ENCODE measurements around the gene HOXB13.
A peak's percentile ranks its signal among the peaks of the same experiment; 100 is the strongest.

HOXB13 gene

DNA sequence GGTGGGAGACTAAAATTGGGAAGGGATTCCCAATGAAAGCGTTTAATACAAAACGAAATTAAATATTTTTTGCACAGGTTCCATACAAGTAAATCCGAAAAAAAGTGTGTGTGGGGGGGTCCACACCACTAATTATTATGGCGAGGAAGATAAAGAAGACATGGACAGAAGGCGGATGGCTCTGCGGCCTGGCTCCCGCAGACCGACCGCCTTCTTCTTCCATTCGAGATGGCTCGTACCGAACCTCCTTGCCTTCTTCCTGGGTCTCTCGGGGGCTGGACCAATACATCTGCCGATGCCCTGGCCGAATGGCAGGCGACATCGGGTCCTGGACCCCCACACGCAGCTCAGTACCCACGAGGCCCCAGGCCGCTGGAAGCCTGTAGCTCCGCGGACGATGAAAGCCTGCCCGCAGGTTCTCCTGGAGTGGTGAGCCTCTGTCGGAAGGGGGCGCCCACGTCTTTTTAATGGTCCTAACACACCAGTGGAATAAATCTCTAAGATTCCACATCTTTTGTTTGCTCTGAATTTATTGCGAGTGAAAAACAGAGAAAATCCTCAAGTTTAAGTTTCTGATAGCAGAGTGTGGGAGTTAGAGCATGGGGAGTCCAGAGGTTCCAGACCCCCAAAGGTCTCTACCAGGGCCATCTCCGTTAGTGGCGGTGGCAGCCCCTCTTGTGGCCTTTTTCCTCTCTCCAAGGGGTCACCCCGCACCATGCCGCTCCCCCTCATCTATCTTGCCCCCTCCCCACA, 4.1 kb downstream of the HOXB13 start:
- H3K27ac ChIP-seq, result no peak overlapping the region
- TF ChIP-seq, protein P1, sequence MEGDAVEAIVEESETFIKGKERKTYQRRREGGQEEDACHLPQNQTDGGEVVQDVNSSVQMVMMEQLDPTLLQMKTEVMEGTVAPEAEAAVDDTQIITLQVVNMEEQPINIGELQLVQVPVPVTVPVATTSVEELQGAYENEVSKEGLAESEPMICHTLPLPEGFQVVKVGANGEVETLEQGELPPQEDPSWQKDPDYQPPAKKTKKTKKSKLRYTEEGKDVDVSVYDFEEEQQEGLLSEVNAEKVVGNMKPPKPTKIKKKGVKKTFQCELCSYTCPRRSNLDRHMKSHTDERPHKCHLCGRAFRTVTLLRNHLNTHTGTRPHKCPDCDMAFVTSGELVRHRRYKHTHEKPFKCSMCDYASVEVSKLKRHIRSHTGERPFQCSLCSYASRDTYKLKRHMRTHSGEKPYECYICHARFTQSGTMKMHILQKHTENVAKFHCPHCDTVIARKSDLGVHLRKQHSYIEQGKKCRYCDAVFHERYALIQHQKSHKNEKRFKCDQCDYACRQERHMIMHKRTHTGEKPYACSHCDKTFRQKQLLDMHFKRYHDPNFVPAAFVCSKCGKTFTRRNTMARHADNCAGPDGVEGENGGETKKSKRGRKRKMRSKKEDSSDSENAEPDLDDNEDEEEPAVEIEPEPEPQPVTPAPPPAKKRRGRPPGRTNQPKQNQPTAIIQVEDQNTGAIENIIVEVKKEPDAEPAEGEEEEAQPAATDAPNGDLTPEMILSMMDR (conservative IDR thresholded peaks at IDR 0.05; ENCODE audit: low read depth), result peak; percentile 87
- DNase-seq (ENCODE audit: low spot score), result peak; percentile 60
- POLR2A ChIA-PET (ENCODE audit: low non-redundant PET), result no interaction called here
- CTCF ChIA-PET, result interaction anchor here (0.6 to 3.1 kb wide), 19 partner anchors 11 to 526 kb away, joined by 3 to 36 read pairs (median 5); no protein-coding TSS in a partner anchor

DNA sequence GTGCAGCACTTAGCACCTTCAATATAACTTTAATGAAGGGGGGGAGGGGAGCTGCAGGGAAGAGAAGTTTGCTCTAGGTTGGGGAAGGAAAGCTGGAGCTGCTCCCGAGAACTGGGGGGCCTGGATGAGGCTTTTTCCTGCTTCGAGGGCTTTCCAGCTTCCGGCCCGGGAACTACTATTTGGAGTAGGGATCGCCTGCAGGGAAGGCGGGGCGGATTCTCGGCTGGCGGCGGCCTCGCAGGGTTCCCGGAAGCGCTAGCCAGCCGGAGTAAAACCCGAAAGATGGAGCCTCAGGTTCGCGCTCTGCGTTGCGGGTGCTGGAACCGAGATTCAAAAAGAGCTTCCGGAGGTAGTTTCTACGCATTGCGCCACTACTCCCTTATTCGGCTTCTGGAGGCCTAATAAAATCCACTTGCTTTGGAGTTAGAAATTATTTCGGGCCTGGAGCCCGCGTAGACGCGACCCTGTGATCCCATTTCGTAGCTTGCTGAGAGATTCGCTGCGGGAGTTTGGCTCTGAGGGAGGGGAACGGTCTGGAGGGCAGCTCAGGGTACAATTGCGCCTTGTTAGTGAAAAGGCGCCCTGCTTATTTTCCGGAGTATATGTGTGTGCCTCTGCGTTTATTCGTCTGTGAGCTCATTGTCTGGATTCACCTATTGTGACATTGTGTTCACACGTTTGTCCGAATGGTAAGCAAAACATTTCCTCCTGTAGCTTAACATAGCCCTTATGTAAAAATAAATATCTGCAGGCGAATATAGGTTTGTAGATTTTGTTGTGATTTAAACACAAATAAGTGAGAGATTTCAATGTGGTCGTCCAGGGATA, 4.9 kb downstream of the HOXB13 start:
- POLR2A ChIA-PET (ENCODE audit: low non-redundant PET), result no interaction called here
- TF ChIP-seq, protein P1 (conservative IDR thresholded peaks at IDR 0.05; ENCODE audit: low read depth), result no peak

DNA sequence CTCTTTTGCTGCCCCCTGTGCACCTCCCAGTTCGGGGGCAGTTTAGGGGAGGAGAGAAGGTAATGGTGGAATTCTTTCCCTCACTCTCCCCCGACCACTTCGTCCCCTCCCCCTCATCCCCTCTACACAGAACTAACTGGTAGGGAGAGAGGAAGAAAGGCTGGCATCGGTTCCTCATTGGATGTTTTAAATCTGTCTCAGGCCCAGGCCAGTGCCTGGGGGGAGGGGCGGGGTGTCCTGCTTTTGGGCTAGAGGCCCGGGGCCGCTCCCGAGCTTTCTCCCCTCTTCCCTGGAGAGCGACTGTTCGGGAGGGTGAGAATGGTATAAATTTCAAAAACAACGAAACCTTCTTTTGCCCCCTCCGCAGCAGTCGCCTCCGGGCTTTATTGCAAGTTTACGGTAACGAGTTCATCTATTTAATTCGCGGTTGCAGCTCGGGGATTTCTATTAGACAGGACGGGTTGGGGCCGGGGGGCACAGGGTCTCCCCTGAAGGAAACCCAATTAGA, 5.6 kb downstream of the HOXB13 start, which contains the start of gene PRAC2:
Gene PRAC2 (plus strand): TSS at position 271 of the 508 bp plus-strand sequence. CDS start 1,226 bp downstream, outside the sequence.
- CTCF ChIA-PET, result interaction anchor here (0.9 to 1.6 kb wide), 3 partner anchors 44 to 156 kb away, joined by 3 to 7 read pairs (median 4); no protein-coding TSS in a partner anchor
- no peak within 1 kb of the TSS for H3K27ac ChIP-seq
- TF ChIP-seq, protein P1 (conservative IDR thresholded peaks at IDR 0.05; ENCODE audit: low read depth), result no peak
- POLR2A ChIA-PET (ENCODE audit: low non-redundant PET), result no interaction called here
- no peak for DNase-seq (ENCODE audit: low spot score)

More for the DNA sequence above, 4.9 kb downstream of the HOXB13 start:
- DNase-seq (ENCODE audit: low spot score), result no peak
- H3K27ac ChIP-seq, result no peak overlapping the region
- CTCF ChIA-PET, result interaction anchor here (0.6 to 3.1 kb wide), 17 partner anchors 11 to 488 kb away, joined by 3 to 36 read pairs (median 5); no protein-coding TSS in a partner anchor

DNA sequence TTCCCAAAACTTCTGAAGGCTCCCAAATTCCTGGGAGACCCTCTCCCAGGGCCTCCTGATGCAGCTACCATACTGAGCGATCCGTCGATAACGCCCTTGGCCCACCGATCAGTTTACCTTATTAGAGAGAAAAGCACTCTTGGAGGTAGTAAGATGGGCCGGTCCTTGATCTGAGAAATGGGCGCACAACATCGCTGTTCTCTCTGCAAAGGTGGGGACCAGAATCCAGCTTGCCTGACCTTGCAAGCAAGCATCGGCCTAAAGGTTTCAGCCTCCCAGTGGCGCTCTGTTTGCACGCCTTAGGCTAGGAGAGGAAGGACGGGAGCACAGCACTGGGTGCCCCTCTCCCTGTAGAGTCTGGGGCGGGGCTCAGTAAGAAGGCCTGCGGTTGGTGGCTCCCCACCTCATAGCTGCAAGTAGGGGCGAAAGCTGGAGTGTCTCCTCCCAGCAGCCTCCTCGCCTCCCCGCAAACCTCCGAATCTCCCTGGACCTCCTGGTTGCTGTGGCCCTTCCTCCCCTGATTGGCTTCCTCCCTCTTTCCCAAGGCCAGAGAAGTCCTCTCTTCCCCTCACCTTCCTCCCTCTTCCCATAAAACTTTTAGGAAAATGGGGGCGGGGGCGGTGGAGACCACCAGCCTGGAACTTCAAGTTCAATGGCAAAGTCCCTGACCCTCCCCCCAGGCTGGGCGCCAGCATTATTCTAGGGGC, 6.2 kb downstream of the HOXB13 start, which contains the start of gene PRAC1:
Gene PRAC1 (minus strand): TSS at position 318 of the 707 bp plus-strand sequence. CDS start 126 bp downstream, at position 192.
- POLR2A ChIA-PET (ENCODE audit: low non-redundant PET), result no interaction called here
- no peak for DNase-seq (ENCODE audit: low spot score)
- H3K27ac ChIP-seq, result no peak within 1 kb of the TSS
- TF ChIP-seq, protein P1 (conservative IDR thresholded peaks at IDR 0.05; ENCODE audit: low read depth), result no peak
- CTCF ChIA-PET, result interaction anchor here (0.9 to 1.1 kb wide), 3 partner anchors 51 to 157 kb away, joined by 3 to 4 read pairs (median 4); no protein-coding TSS in a partner anchor

DNA sequence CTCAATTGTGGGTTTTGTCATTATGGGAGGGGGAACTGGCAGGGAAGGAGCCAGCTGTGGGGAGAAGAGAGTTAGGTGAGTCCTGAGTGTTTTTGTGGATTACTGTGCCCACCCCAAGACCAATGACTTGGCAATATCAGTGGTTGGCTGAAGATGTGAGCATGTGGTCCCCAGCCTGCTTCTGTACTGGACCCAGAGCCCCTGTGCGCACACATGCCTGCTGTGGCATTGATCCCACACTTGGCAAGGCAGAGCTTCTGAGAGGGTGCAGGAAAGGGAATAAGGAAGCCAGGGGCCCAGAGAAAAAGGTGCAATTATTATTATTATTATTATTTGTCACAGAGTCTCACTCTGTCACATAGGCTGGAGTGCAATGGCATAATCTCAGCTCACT, 7.5 kb downstream of the HOXB13 start:
- DNase-seq (ENCODE audit: low spot score), result no peak
- POLR2A ChIA-PET (ENCODE audit: low non-redundant PET), result no interaction called here
- no peak overlapping the region for H3K27ac ChIP-seq
- TF ChIP-seq, protein P1 (conservative IDR thresholded peaks at IDR 0.05; ENCODE audit: low read depth), result no peak
- CTCF ChIA-PET, result interaction anchor here (0.5 to 0.9 kb wide), 5 partner anchors 17 to 182 kb away, joined by 3 to 4 read pairs (median 3); no protein-coding TSS in a partner anchor

Measured in RWPE1 (cell line).